Raji (cell line): ENCODE measurements around the gene BID.

ENCODE experiments used
- POLR2A ChIP-seq: IDR thresholded peaks from 2 replicates; pipeline ENCODE4 v1.6.1; 2011; ENCODE audit warnings: low read depth, low read length, control low read depth; ENCODE audit not compliant: insufficient read depth

Gene BID

DNA sequence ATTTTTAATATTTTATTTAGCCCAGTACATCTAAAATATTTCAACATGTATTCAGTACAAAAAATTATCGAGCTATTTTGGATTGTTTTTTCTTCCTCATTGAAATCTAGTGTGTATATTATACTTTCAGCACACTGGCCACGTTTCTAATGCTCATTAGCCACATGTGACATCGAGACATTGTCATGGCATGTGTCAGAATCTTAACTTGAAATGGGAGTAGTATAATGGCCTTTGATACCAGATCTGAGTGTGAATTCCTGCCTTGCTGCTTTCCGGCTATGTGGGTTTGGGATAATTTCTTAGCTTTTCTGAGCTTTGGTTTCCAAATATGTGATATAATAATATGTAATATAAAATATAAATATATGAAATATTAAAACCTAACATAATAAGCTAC lies 81.4 kb downstream of the BID start:
- no peak for TF ChIP-seq POLR2A

DNA sequence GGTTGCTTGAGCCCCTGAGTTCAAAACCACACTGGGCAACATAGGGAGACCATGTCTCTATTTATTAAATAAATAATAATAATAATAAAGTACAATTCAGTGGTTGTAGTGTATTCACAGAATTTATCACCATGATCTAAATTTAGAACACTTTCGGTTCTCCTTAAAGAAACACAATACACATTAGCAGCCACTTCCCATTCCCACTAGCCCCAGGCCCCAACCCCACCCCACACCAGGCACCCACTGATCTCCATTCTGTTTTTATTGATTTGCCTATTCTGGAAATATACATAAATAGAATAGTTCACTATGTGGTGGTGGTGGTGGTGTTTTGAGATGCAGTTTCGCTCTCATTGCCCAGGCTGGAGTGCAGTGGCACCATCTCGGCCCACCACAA lies 90.0 kb downstream of the BID start:
- no peak for TF ChIP-seq POLR2A
